Ascending aorta (tissue), 2 donors: ENCODE data around the gene ZNF726. TPM values are rescaled to one million over a fixed set of nuclear protein-coding genes. Genes with fewer than 3 reads are reported as not detected.

Source experiments
- DNase-seq, 2 donors: peaks; one replicate each; pipeline ENCODE4 v3.0.0-alpha.2; 2019; ENCODE audit warnings: low spot score in 2 of 2
- H3K27ac ChIP-seq, 2 donors: fragments of 200-600 bp; sonication (generic); one replicate each; pipeline ENCODE4 v1.5.1; 2016 to 2017; ENCODE audit warnings: mild to moderate bottlenecking in 1 of 2
- H3K27me3 ChIP-seq: fragments of 200-600 bp; sonication (generic); one replicate; pipeline ENCODE4 v1.5.1; 2017
- H3K36me3 ChIP-seq, 2 donors: fragments of 200-600 bp; sonication (generic); one replicate each; pipeline ENCODE4 v1.5.1; 2016
- H3K4me1 ChIP-seq, 2 donors: fragments of 200-600 bp; sonication (generic); one replicate each; pipeline ENCODE4 v1.5.1; 2016 to 2017; ENCODE audit warnings: mild to moderate bottlenecking in 1 of 2
- H3K4me3 ChIP-seq, 2 donors: fragments of 200-600 bp; sonication (generic); one replicate each; pipeline ENCODE4 v1.5.1; 2016 to 2017; ENCODE audit warnings: mild to moderate bottlenecking in 1 of 2
- H3K9me3 ChIP-seq, 2 donors: fragments of 200-600 bp; sonication (generic); one replicate each; pipeline ENCODE4 v1.5.1; 2016
- intact Hi-C: fragments of 100-400 bp; cut with DNase I; formaldehyde crosslinking; loops from one replicate; pipeline ENCODE4 v1.15.1; 2023
- total RNA-seq: library from RNA; depleted of rRNA; stranded (reverse); fragments of >200 nt; gene quantifications from one replicate; pipeline ENCODE4 v1.1.0, GENCODE V29; 2016
- TF ChIP-seq, protein P1 (sequence below), 3 experiments: fragments of 200-600 bp in 2 of 3; fragments of 450-650 bp in 1 of 3; sonication (generic) in 2 of 3; IDR thresholded peaks; one replicate each; pipeline ENCODE4 v1.5.1; 2016 to 2019; ENCODE audit warnings: antibody characterized with exemption in 3 of 3, mild to moderate bottlenecking in 1 of 3, moderate library complexity in 1 of 3

Gene ZNF726
- total RNA-seq, 1 donor from 2014 or later: not detected

DNA sequence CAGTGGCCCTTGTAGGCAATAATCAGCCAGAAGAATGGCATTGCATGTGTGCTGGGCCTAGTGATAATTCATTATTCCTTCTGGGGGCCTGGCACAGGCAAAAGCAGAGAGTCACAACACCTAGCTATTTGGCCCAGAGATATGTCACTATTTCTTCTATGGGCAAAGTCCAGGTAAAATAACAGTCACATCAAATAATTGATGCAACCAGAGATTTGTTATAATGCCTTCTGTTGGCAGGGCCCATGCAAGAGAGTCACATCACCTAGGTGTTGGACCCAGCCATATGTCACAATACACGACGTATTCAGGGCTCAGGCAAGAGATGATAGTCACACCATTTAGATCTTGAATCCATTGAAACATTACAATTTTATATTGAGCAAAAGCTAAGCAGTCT is 66.1 kb downstream of the ZNF726 start:
- no peak overlapping the region for H3K4me3 ChIP-seq
- intact Hi-C loops: no loop called here
- no peaks in the 10 kb centered on the region for H3K36me3 ChIP-seq
- no peaks in the 10 kb centered on the region for H3K4me1 ChIP-seq
- no peaks in the 10 kb centered on the region for H3K27me3 ChIP-seq
- no peak for DNase-seq
- no peaks in the 10 kb centered on the region for H3K9me3 ChIP-seq
- H3K27ac ChIP-seq: no peak overlapping the region
- TF ChIP-seq, protein P1, sequence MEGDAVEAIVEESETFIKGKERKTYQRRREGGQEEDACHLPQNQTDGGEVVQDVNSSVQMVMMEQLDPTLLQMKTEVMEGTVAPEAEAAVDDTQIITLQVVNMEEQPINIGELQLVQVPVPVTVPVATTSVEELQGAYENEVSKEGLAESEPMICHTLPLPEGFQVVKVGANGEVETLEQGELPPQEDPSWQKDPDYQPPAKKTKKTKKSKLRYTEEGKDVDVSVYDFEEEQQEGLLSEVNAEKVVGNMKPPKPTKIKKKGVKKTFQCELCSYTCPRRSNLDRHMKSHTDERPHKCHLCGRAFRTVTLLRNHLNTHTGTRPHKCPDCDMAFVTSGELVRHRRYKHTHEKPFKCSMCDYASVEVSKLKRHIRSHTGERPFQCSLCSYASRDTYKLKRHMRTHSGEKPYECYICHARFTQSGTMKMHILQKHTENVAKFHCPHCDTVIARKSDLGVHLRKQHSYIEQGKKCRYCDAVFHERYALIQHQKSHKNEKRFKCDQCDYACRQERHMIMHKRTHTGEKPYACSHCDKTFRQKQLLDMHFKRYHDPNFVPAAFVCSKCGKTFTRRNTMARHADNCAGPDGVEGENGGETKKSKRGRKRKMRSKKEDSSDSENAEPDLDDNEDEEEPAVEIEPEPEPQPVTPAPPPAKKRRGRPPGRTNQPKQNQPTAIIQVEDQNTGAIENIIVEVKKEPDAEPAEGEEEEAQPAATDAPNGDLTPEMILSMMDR (IDR thresholded peaks at IDR 0.05): no peak

DNA sequence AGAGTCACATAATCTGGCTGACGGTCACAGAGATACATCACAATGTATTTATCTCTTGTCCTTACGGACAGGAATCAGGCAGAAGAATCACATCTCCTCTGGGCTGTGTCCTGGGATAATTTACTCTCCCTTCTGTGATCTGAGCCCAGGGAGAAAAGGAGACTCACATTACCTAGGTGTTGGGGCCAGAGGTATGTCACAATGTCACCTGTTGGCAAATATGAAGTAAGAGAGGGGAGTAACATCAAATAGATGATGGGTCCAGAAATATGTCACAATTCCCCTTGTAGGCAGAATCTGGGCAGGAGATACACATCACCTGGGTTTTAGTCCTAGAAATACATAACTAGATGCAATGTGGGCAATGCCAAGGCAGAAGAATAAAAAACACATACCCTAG is 67.2 kb downstream of the ZNF726 start:
- Histone ChIP-seq H3K27me3 (no peaks in the 10 kb centered on the region), H3K36me3 (no peaks in the 10 kb centered on the region), H3K4me3 (no peak overlapping the region), H3K9me3 (no peaks in the 10 kb centered on the region), H3K4me1 (no peaks in the 10 kb centered on the region), H3K27ac (no peak overlapping the region)
- TF ChIP-seq, protein P1 (IDR thresholded peaks at IDR 0.05): no peak
- DNase-seq: no peak
- intact Hi-C loops: no loop called here

GRCh38 chr19:23983406-23983805 is 68.7 kb downstream of the ZNF726 start:
- Histone ChIP-seq H3K9me3 (no peaks in the 10 kb centered on the region), H3K27ac (no peak overlapping the region), H3K4me1 (no peaks in the 10 kb centered on the region), H3K27me3 (no peaks in the 10 kb centered on the region), H3K4me3 (no peak overlapping the region), H3K36me3 (no peaks in the 10 kb centered on the region)
- no peak for DNase-seq
- intact Hi-C loops: no loop called here
- TF ChIP-seq, protein P1 (IDR thresholded peaks at IDR 0.05): no peak

Other genes with a start within 250 kb of the ZNF726 start
- gene ZNF675, start 227.7 kb upstream of the ZNF726 start, total RNA-seq: 7.8 TPM
- gene ZNF681, start 156.0 kb upstream of the ZNF726 start, total RNA-seq: 1.9 TPM
- gene ZNF254, start 172.3 kb downstream of the ZNF726 start, total RNA-seq: 6.0 TPM